A673 (cell line): ENCODE results near the gene ATP8B1. TPM values are rescaled to one million over a fixed set of nuclear protein-coding genes. Genes with fewer than 3 reads are reported as not detected.
A peak's percentile ranks its signal among the peaks of the same experiment; 100 is the strongest.

ENCODE experiments used
- BruUV-seq: library from RNA; stranded (reverse); fragments of 400-500 nt; replicated peaks from 2 replicates; lab custom pipeline; 2021; lab: Mats Ljungman, UMichigan
- CTCF ChIA-PET: fragments of 300-600 bp; sonication (Branson Sonifier 250); formaldehyde crosslinking; loops from one replicate; lab custom pipeline; 2022; ENCODE audit warnings: antibody characterized with exemption; lab: Charles Lee
- POLR2A ChIA-PET: fragments of 300-600 bp; sonication (Branson Sonifier 250); formaldehyde crosslinking; loops from one replicate; lab custom pipeline; 2022; ENCODE audit warnings: antibody characterized with exemption; ENCODE audit not compliant: low non-redundant PET; lab: Charles Lee
- DNase-seq: peaks from one replicate; pipeline ENCODE4 v3.0.0-alpha.2; 2015; ENCODE audit warnings: low spot score
- H3K27ac ChIP-seq: fragments of 200-600 bp; sonication (generic); 2 replicates; pipeline ENCODE4 v1.5.1; 2016; ENCODE audit warnings: mixed run types, low read depth, mild to moderate bottlenecking, mixed read lengths, antibody characterized with exemption, low read length; ENCODE audit not compliant: poor library complexity, severe bottlenecking
- H3K27me3 ChIP-seq: fragments of 200-600 bp; sonication (generic); replicated peaks from 2 replicates; pipeline ENCODE4 v1.6.1; 2017; ENCODE audit warnings: mixed run types, low read depth, mild to moderate bottlenecking, mixed read lengths, antibody characterized with exemption, low read length; ENCODE audit not compliant: insufficient read depth, poor library complexity
- H3K36me3 ChIP-seq: fragments of 200-600 bp; sonication (generic); 2 replicates; pipeline ENCODE4 v1.6.1; 2016; ENCODE audit warnings: mixed run types, mild to moderate bottlenecking, mixed read lengths, antibody characterized with exemption, low read length; ENCODE audit not compliant: insufficient read depth, poor library complexity, severe bottlenecking
- H3K4me1 ChIP-seq: fragments of 200-600 bp; sonication (generic); 2 replicates; pipeline ENCODE4 v1.6.1; 2017; ENCODE audit warnings: mixed run types, mild to moderate bottlenecking, mixed read lengths, antibody characterized with exemption, low read length; ENCODE audit not compliant: insufficient read depth, poor library complexity, severe bottlenecking
- H3K4me3 ChIP-seq: fragments of 200-600 bp; sonication (generic); 2 replicates; pipeline ENCODE4 v1.5.1; 2016; ENCODE audit warnings: low read depth, mixed run types, mild to moderate bottlenecking, mixed read lengths, low read length; ENCODE audit not compliant: poor library complexity, severe bottlenecking
- H3K9me3 ChIP-seq: fragments of 200-600 bp; sonication (generic); 2 replicates; pipeline ENCODE4 v1.6.1; 2016; ENCODE audit warnings: mixed run types, low read depth, mild to moderate bottlenecking, mixed read lengths, antibody characterized with exemption, low read length; ENCODE audit not compliant: poor library complexity, severe bottlenecking
- EZH2 ChIP-seq: fragments of 200-600 bp; sonication (generic); IDR thresholded peaks from 2 replicates; pipeline ENCODE4 v1.6.1; 2017; ENCODE audit warnings: borderline replicate concordance, low read depth, mild to moderate bottlenecking, mixed read lengths, antibody characterized with exemption, low read length; ENCODE audit not compliant: poor library complexity, severe bottlenecking
- intact Hi-C: fragments of 100-400 bp; cut with micrococcal nuclease; formaldehyde crosslinking; loops from one replicate; pipeline ENCODE4 v1.10.0; 2022; ENCODE audit not compliant: unreplicated experiment
- total RNA-seq: library from RNA; stranded (reverse); gene quantifications from 2 replicates; pipeline ENCODE4 v1.2.3, GENCODE V29; 2021
- TF ChIP-seq, protein P1 (sequence below): fragments of 300-800, 200-600 bp; sonication (generic); conservative IDR thresholded peaks from 2 replicates; pipeline ENCODE4 v1.5.1; 2017; ENCODE audit warnings: low read depth, mild to moderate bottlenecking, antibody characterized with exemption, low read length, moderate library complexity, mixed read lengths

The ATP8B1 gene
- total RNA-seq, 1 experiment from 2014 or later: 35.6 TPM

DNA sequence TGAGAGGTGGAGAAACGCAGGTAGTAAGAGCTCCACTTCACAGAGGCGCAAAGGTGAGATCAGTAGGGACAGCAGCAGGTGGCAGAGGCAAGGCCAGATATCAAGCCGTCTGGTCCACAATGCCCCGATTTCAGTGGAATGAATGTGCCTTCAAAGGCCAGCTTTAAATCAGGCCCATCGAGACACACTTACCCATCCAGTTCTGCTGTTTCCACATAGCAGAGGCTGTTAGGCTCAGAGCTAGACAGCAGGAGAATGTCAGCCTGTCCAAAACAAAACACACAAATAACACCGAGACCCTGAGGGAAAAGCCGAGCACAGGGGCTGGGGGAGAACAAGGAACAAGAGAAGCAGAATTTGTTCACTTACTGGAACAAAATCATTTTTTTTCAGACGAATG is 105.7 kb downstream of the ATP8B1 start:
- Histone ChIP-seq H3K9me3 (no peaks in the 10 kb centered on the region), H3K4me1 (peaks cover 15% of the 10 kb centered on the region), H3K27ac (peak overlapping the region; percentile 37), H3K4me3 (no peak overlapping the region), H3K36me3 (peaks cover 45% of the 10 kb centered on the region), H3K27me3 (no peaks in the 10 kb centered on the region)
- BruUV-seq: no TSS peak
- TF ChIP-seq, protein P1, sequence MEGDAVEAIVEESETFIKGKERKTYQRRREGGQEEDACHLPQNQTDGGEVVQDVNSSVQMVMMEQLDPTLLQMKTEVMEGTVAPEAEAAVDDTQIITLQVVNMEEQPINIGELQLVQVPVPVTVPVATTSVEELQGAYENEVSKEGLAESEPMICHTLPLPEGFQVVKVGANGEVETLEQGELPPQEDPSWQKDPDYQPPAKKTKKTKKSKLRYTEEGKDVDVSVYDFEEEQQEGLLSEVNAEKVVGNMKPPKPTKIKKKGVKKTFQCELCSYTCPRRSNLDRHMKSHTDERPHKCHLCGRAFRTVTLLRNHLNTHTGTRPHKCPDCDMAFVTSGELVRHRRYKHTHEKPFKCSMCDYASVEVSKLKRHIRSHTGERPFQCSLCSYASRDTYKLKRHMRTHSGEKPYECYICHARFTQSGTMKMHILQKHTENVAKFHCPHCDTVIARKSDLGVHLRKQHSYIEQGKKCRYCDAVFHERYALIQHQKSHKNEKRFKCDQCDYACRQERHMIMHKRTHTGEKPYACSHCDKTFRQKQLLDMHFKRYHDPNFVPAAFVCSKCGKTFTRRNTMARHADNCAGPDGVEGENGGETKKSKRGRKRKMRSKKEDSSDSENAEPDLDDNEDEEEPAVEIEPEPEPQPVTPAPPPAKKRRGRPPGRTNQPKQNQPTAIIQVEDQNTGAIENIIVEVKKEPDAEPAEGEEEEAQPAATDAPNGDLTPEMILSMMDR: no peak
- TF ChIP-seq EZH2: no peak
- intact Hi-C loops: no loop called here
- DNase-seq: no peak
- ChIA-PET POLR2A (no interaction called here), CTCF (no interaction called here)

DNA sequence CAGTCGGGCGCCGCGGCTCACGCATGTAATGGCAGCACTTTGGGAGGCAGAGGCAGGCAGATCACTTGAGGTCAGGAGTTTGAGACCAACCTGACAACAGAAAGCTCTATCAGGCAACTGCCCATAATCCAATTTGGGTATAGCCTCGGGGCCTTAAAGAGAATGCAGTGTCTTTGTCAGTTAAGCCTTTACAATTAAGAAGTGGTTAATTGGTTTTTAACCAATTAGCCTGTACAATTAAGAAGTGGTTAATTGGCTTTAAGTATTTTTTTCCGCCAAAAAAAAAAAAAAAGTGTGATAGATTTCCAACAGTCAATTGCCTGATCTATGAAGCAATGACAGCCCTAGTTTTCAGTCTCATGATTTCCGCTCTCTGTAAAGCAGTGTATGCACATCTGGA is 106.8 kb downstream of the ATP8B1 start:
- TF ChIP-seq EZH2: no peak
- TF ChIP-seq, protein P1: no peak
- BruUV-seq: no TSS peak
- ChIA-PET CTCF (no interaction called here), POLR2A (no interaction called here)
- Histone ChIP-seq H3K27ac (no peak overlapping the region), H3K4me3 (no peak overlapping the region), H3K27me3 (no peaks in the 10 kb centered on the region), H3K9me3 (no peaks in the 10 kb centered on the region), H3K4me1 (peaks cover 15% of the 10 kb centered on the region), H3K36me3 (peaks cover 49% of the 10 kb centered on the region)
- intact Hi-C loops: no loop called here
- DNase-seq: no peak

DNA sequence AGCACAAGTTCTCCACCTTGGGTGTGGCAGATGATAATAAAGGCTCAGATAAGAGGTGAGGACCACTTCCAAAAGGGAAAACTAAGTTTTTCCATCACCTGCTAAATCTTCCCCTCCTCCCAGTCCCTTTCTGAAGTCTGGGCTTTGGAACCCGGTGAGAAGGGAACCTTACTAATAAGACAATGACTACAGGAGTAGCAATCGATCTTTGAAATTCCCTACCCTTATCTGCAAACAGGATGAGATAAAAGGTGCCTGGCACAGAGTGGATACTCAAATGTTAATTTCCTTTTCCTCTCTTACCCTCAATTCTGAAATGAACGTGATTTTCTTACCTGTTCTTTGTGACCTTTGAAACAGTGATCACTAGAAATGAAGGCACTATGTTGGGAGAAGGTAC is 111.8 kb downstream of the ATP8B1 start:
- H3K4me1 ChIP-seq: no peaks in the 10 kb centered on the region
- BruUV-seq: no TSS peak
- TF ChIP-seq, protein P1: no peak
- TF ChIP-seq EZH2: no peak
- H3K9me3 ChIP-seq: no peaks in the 10 kb centered on the region
- H3K36me3 ChIP-seq: peaks cover 64% of the 10 kb centered on the region
- CTCF ChIA-PET: no interaction called here
- intact Hi-C loops: no loop called here
- no peak overlapping the region for H3K4me3 ChIP-seq
- H3K27me3 ChIP-seq: no peaks in the 10 kb centered on the region
- H3K27ac ChIP-seq: no peak overlapping the region
- POLR2A ChIA-PET: no interaction called here
- DNase-seq: no peak
